Coronary artery (tissue), 2 donors: Measurements from ENCODE around the gene ERGIC1.
A peak's percentile ranks its signal among the peaks of the same experiment; 100 is the strongest.

Experiments used
- DNase-seq: peaks from one replicate; pipeline ENCODE4 v3.0.0-alpha.2; 2017; ENCODE audit warnings: low spot score
- H3K27ac ChIP-seq, 2 donors: fragments of 200-600 bp; sonication (generic); one replicate each; pipeline ENCODE4 v1.5.1; 2016 to 2019
- H3K4me3 ChIP-seq: fragments of 200-600 bp; sonication (generic); 2 replicates; pipeline ENCODE4 v1.5.1; 2016; ENCODE audit warnings: mild to moderate bottlenecking, moderate library complexity
- CTCF ChIP-seq: fragments of 200-600 bp; sonication (generic); IDR thresholded peaks from one replicate; pipeline ENCODE4 v1.5.1; 2019; ENCODE audit warnings: antibody characterized with exemption

The ERGIC1 gene

DNA sequence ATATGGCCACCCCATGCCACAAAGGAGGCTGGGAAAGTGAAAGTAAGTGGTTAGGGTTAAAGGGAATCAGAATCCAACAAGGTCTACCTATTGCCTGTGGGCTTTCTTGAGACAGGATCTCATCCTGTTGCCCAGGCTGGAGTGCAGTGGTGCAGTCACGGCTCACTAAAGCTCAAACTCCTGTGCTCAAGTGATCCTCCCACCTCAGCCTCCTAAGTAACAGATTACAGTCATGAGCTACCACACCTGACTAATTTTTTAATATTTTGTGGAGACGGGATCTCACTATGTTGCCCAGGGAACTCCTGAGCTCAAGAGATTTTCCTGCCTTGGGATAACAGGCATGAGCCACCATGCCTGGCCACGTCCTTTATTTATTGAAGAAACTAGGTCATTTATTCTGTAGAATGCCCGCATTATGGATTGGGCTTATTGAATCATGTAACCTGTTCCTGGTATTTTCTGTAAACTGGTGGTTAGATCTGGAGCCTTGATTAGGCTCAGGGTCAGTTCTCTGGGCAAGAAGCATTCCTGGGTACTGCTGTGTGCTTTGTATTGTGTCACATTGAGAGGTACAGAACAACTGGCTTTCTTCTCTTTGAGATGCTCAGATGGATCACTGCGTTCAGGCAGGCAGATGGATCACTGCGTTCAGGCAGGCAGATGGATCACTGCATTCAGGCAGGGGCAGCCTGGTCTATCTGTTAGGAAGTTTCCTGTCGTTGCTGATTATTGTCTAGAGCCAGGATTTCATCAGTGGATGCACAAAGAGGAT is 41.6 kb downstream of the ERGIC1 start:
- Histone ChIP-seq H3K27ac (peak overlapping the region; percentile 67 to 90), H3K4me3 (no peak overlapping the region)
- no peak for DNase-seq
- no peak for TF ChIP-seq CTCF

- H3K27ac ChIP-seq, result peak overlapping the region in 1 of 2 donors; percentile 19
- DNase-seq, result no peak
- no peak overlapping the region for H3K4me3 ChIP-seq
- TF ChIP-seq CTCF, result no peak
Measured at GRCh38 chr5:172876578-172876977, 42.5 kb downstream of the ERGIC1 start.

DNA sequence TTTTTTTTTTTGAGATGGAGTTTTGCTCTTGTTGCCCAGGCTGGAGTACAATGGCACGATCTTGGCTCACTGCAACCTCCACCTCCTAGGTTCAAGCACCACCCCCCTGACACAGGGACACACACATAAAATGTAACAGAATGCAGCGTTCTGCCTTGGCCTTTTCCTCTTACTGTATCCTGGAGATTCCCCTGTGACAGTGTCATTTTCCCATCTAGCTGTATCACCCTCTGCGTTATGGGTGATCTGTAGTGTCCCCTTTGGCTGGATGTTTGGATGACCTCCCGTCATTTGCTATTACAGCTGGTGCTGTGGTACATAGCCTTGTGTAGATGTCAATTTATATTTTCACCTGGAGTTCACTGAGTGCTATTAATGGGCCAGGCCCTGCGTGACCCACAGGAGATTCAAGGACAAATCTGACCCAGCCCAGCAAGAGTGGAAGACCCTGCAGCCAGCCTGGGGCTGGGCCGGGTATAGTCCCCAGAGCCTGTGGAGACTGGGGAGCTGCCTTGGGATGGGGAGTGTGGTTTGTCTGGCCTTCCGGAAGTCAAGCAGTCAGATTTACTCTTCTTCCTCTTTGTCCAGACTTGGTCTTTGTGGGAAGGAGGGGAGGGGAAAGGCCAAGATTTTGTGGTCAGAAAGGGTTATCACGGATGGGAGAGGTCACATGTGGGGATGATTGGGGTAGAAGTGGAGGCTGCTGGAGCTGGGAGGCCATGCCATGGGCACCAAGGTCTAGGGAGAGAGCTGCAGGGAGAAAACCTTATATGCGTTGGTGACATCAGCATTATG is 43.6 kb downstream of the ERGIC1 start:
- Histone ChIP-seq H3K27ac (peak overlapping the region; percentile 90 to 93), H3K4me3 (no peak overlapping the region)
- no peak for DNase-seq
- no peak for TF ChIP-seq CTCF

- no peak for TF ChIP-seq CTCF
- no peak for DNase-seq
- peak overlapping the region; percentile 57 for H3K4me3 ChIP-seq
- peak overlapping the region; percentile 90 to 93 for H3K27ac ChIP-seq
Measured at GRCh38 chr5:172878585-172878932, 44.5 kb downstream of the ERGIC1 start.

GRCh38 chr5:172878933-172879752 is 45.1 kb downstream of the ERGIC1 start:
- Histone ChIP-seq H3K27ac (peak overlapping the region; percentile 90 to 93), H3K4me3 (peak overlapping the region; percentile 57)
- no peak for TF ChIP-seq CTCF
- DNase-seq, result no peak

DNA sequence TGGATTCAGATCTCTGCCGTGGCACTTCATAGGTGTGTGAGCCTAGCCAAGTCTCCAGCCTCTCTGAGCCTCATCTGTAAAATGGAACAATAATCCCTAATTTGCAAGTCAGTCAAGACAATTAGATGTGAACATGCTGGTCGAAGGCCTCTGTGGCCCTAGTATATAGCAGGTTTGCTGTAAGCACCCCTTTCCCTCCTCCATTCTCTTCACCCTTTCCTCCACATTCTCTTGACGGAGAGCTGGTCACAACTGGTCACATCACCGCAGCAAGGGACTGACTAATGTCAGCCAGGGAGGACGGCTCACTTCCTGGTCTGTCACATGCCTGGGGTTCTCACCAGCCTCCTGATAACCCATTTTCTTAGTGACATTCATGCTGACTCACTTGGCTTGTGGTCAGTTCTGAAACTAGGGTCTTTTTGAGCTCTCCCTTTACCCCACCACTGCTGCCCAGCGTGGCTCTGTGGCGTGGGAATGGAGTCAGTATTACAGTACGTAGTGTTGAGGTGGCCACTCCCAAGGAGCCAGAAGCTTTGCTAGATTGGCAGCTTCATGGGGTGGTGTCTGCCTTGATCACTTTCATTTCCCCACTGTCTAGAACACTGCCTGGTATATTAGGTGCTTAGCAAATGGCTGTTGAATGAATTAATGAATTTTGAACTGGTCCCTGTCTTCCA is 47.8 kb downstream of the ERGIC1 start:
- no peak overlapping the region for H3K4me3 ChIP-seq
- TF ChIP-seq CTCF, result no peak
- no peak for DNase-seq
- peak overlapping the region; percentile 85 to 90 for H3K27ac ChIP-seq
